ENCODE measurements around the gene CREG2.
"Not testable (repeated sequence)": the region's sequence is repeated elsewhere in the genome, so short reads cannot be mapped to it uniquely, and the experiment has no call there.

Gene CREG2

DNA sequence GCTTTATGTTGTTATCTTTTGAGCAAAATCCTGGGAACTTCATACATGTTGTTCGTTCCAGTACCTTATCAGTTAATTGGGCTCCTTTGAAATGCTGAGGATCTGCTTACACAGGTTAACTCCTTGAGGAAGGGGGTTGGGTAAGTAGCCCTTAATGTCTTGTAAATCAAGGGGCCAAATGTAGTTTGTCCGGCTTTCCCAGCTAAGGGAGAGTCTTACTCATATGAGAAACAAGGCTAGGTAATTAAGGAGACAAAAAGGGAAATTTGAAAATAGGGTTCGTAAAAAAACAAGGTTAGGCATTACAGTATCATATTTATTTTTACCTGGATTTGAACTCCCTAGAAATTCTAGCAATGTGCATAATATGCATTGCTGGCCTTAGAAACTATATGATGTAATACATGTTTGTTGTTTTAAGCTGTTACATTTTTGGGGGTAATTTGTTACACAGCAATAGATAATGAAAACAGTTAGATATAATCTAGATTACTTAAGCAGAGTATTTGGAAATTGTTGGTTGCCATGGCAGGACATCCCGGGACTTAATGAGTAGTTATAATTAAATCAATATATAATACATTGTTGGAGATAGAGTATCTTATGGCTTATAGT, 47.9 kb downstream of the CREG2 start:
- Histone ChIP-seq H3K27ac (ENCODE audit: low read length) (peak overlapping the region; percentile 47), H3K9me3 (ENCODE audit: insufficient read depth, low read depth, low read length) (no peaks in the 10 kb centered on the region), H3K4me3 (ENCODE audit: low read length) (peak overlapping the region; percentile 63), H3K9ac (ENCODE audit: low read depth, low read length) (peak overlapping the region; percentile 63; the same call in 1 of the 2 replicates), H3K27me3 (ENCODE audit: insufficient read depth, low read length) (no peaks in the 10 kb centered on the region; the same call in 1 of the 2 replicates), H3K4me1 (ENCODE audit: insufficient read depth, low read length) (peaks cover 23% of the 10 kb centered on the region), H3K36me3 (ENCODE audit: insufficient read depth, low read depth, low read length) (no peaks in the 10 kb centered on the region)

DNA sequence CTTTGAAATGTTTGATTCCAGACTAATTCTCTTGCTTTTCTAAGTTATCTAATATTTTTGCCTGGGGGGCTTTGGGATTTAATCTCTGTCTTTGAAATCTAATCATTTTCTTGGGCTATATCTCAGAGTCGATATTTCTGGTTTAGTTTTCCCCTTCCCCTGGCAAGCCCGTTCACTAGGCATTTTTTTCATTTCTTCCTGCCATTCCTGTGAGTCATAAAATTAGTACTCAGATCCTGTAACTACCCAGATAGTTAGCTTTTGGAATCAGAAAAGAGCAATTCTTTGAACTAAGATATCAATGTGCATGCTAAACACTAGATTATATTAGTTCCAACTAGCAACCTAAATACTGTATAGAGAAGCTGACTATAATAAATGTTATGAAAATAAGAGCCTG, 49.4 kb downstream of the CREG2 start:
- Histone ChIP-seq H3K36me3 (ENCODE audit: insufficient read depth, low read depth, low read length) (no peaks in the 10 kb centered on the region), H3K27ac (ENCODE audit: low read length) (no peak overlapping the region), H3K9ac (ENCODE audit: low read depth, low read length) (no peak overlapping the region), H3K27me3 (ENCODE audit: insufficient read depth, low read length) (no peaks in the 10 kb centered on the region; the same call in 1 of the 2 replicates), H3K4me1 (ENCODE audit: insufficient read depth, low read length) (peaks cover 23% of the 10 kb centered on the region), H3K4me3 (ENCODE audit: low read length) (no peak overlapping the region), H3K9me3 (ENCODE audit: insufficient read depth, low read depth, low read length) (no peaks in the 10 kb centered on the region)

DNA sequence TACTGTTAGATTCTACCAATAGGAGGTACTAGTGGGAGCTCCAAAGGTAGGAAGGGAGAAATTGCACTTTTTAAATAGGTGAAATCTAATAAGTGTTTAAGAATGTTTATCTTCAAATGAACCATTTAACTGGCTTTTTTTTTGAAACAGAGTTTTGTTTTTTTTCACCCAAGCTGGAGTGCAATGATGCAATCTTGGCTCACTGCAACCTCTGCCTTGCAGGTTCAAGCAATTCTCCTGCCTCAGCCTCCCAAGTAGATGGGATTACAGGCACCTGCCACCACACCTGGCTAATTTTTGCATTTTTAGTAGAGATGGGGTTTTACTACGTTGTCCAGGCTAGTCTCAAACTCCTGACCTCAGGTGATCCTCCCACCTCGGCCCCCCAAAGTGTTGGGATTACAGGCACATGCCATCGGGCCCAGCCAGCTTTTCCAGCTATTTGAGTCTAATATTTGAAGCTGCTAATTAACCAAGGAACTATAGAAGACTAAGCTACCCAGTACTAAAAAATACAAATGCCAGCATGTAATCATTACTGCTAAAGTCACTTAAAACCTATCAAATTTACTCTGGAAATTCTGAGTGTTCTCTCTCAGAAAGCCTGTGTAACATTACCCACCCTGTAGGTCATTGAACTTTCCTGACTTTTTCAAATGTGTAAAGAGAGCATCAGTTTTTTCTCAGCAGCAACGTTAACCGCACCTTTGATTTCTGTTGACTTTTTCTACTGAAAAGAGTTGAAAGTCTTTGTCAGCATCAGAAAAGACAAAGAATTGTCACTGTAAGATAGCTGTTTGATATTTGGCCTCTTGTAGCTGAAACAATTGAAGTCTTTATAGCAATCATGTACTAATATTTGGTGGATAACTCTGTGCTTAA, 54.2 kb downstream of the CREG2 start:
- H3K4me3 ChIP-seq (ENCODE audit: low read length), result no peak overlapping the region
- H3K4me1 ChIP-seq (ENCODE audit: insufficient read depth, low read length), result peaks cover 25% of the 10 kb centered on the region
- H3K27ac ChIP-seq (ENCODE audit: low read length), result no peak overlapping the region
- no peaks in the 10 kb centered on the region for H3K27me3 ChIP-seq (ENCODE audit: insufficient read depth, low read length)
- H3K9me3 ChIP-seq (ENCODE audit: insufficient read depth, low read depth, low read length), result no peaks in the 10 kb centered on the region
- H3K36me3 ChIP-seq (ENCODE audit: insufficient read depth, low read depth, low read length), result no peaks in the 10 kb centered on the region
- no peak overlapping the region for H3K9ac ChIP-seq (ENCODE audit: low read depth, low read length)

DNA sequence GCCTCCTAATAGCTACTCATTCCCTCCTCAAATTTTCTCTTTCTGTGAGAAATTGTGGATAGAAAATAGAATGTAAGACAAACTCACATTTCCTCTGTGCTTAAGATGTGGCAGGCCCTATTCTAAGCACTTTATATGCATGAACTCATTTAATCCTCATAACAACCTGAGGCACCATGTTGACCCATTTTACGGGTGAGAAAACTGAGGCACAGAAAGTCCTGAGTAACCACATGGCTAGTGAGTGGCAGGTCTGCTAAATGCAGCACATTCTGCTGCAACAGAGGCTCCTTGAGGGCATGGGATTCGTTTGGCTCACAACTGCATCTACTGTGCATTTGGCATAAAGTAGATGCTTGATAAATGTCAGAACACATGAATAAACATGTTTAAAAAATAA, 56.1 kb downstream of the CREG2 start:
- Histone ChIP-seq H3K4me1 (ENCODE audit: insufficient read depth, low read length) (peaks cover 29% of the 10 kb centered on the region), H3K9ac (ENCODE audit: low read depth, low read length) (no peak overlapping the region), H3K36me3 (ENCODE audit: insufficient read depth, low read depth, low read length) (no peaks in the 10 kb centered on the region), H3K4me3 (ENCODE audit: low read length) (no peak overlapping the region), H3K27me3 (ENCODE audit: insufficient read depth, low read length) (no peaks in the 10 kb centered on the region), H3K27ac (ENCODE audit: low read length) (no peak overlapping the region), H3K9me3 (ENCODE audit: insufficient read depth, low read depth, low read length) (peaks cover 5% of the 10 kb centered on the region; the same call in 1 of the 2 replicates)

DNA sequence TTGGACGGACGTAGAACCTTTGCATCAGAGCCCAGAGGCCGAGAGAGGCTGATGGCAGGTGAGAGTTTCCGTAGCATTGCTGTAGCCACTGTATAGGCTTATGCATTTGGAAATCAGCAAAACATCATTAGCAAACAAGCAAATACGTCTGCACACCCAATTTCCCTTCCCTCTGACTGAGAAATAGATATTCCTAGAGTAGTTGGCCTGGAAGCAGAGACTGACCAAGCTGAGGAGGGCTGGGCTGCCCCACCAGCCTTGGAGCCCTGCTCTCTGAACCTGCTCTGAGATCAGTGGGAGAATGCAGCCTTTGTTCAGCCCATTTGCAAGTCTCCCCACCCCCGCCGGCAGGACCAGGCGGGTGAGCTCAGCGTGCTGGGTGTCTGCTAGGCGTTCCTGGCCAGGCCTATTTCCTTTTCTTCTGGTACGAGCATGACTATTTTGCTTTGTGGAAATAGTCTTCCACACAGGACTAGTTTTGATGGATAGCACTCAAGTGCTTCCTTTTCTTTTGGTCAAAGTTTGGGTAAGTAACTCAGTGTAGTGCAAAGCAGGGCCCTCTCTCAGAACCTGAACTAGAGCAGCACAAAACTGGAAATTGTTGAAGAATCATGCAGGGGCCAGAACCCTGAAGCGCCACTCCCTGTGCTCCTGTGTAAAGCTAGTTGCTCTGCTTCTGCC, 56.9 kb downstream of the CREG2 start:
- H3K36me3 ChIP-seq (ENCODE audit: insufficient read depth, low read depth, low read length), result no peaks in the 10 kb centered on the region
- H3K4me3 ChIP-seq (ENCODE audit: low read length), result peak overlapping the region; percentile 21; the same call in 1 of the 2 replicates
- peaks cover 13% of the 10 kb centered on the region for H3K9me3 ChIP-seq (ENCODE audit: insufficient read depth, low read depth, low read length)
- peak overlapping the region; percentile 6 for H3K27ac ChIP-seq (ENCODE audit: low read length)
- no peaks in the 10 kb centered on the region for H3K27me3 ChIP-seq (ENCODE audit: insufficient read depth, low read length)
- H3K4me1 ChIP-seq (ENCODE audit: insufficient read depth, low read length), result peaks cover 29% of the 10 kb centered on the region
- peak overlapping the region; percentile 59; the same call in 1 of the 2 replicates for H3K9ac ChIP-seq (ENCODE audit: low read depth, low read length)

DNA sequence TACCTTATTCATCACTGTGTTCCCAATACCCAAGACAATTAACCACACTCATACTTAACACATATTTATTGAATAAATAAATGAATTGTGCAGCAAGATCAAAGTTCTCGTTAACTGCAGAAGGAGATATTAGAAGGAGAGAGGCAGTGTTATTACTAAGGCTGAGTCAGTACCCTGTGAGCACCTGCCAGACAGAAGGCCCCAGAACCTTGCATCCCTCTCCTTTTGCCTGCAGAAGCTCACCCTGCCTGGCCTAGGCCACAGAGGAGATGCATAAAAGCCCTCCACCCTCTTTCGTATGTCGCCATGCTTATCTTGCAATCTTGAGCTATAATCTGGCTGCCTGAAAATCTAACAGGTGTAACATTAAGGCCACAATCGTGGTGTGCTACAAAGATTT, 58.3 kb downstream of the CREG2 start:
- H3K4me3 ChIP-seq (ENCODE audit: low read length), result no peak overlapping the region
- no peak overlapping the region for H3K9ac ChIP-seq (ENCODE audit: low read depth, low read length)
- H3K27me3 ChIP-seq (ENCODE audit: insufficient read depth, low read length), result no peaks in the 10 kb centered on the region
- H3K36me3 ChIP-seq (ENCODE audit: insufficient read depth, low read depth, low read length), result no peaks in the 10 kb centered on the region
- no peak overlapping the region for H3K27ac ChIP-seq (ENCODE audit: low read length)
- H3K9me3 ChIP-seq (ENCODE audit: insufficient read depth, low read depth, low read length), result peaks cover 16% of the 10 kb centered on the region
- peaks cover 29% of the 10 kb centered on the region for H3K4me1 ChIP-seq (ENCODE audit: insufficient read depth, low read length)

DNA sequence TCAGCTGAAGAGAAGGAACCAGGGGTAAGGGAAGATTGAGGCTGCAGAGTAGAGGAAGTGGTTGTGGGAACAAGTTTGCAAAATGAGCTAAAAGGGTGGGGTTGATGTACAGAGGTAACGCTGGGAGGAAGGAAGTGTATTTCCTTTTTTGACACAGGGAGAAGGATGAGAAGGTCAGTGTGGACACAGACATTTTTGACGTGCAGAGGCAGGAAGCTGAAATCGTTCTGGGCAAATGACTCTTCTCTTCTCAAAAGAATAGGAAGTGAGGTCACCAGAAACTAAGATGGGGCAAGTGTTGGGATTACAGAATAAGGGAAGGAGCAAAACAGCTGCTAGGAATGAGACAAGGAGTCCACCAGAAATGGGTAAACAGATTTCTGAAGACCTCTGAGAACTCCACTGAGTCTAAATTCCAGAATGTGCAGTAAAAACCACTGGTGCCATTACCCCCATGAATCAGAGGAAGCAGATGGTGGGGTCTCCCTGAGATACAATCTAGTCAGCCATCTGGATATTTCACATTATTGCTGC, 58.8 kb downstream of the CREG2 start:
- Histone ChIP-seq H3K9ac (ENCODE audit: low read depth, low read length) (peak overlapping the region; percentile 16; the same call in 1 of the 2 replicates), H3K4me3 (ENCODE audit: low read length) (0 out of 2 replicates have a peak overlapping the region, but pooled peaks have one; percentile 40), H3K36me3 (ENCODE audit: insufficient read depth, low read depth, low read length) (no peaks in the 10 kb centered on the region), H3K9me3 (ENCODE audit: insufficient read depth, low read depth, low read length) (peaks cover 16% of the 10 kb centered on the region), H3K4me1 (ENCODE audit: insufficient read depth, low read length) (peaks cover 29% of the 10 kb centered on the region), H3K27me3 (ENCODE audit: insufficient read depth, low read length) (no peaks in the 10 kb centered on the region), H3K27ac (ENCODE audit: low read length) (no peak overlapping the region)

DNA sequence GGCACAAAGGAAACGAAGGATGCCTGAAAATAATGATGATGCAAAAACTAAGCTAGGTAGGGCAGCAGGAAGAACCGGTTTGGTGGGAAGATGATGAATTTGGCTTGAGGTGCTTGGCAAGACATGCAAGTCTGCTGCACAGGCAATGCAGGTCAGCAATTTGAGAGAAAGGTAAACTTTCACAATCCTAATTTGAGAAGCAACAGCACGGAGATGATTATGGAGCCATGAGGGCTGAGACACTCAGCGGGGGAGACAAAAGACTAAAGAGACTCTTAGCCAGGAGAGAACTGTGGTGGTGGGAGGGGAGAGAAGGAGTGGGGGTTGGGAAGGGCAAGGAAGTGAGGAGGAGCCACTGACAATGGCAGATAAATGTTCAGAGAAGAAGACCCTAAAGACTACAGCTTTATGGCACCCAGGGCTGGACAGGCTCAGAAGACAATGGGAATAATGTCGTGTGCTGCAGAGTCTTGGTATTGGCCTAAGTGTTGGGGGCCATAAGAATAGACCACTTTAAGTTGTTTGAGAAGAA, 59.4 kb downstream of the CREG2 start:
- Histone ChIP-seq H3K27me3 (ENCODE audit: insufficient read depth, low read length) (no peaks in the 10 kb centered on the region), H3K9ac (ENCODE audit: low read depth, low read length) (peak overlapping the region; percentile 16; the same call in 1 of the 2 replicates), H3K36me3 (ENCODE audit: insufficient read depth, low read depth, low read length) (no peaks in the 10 kb centered on the region), H3K4me3 (ENCODE audit: low read length) (peak overlapping the region; percentile 40; the same call in 1 of the 2 replicates), H3K27ac (ENCODE audit: low read length) (peak overlapping the region; percentile 72), H3K4me1 (ENCODE audit: insufficient read depth, low read length) (peaks cover 29% of the 10 kb centered on the region), H3K9me3 (ENCODE audit: insufficient read depth, low read depth, low read length) (peaks cover 16% of the 10 kb centered on the region)

DNA sequence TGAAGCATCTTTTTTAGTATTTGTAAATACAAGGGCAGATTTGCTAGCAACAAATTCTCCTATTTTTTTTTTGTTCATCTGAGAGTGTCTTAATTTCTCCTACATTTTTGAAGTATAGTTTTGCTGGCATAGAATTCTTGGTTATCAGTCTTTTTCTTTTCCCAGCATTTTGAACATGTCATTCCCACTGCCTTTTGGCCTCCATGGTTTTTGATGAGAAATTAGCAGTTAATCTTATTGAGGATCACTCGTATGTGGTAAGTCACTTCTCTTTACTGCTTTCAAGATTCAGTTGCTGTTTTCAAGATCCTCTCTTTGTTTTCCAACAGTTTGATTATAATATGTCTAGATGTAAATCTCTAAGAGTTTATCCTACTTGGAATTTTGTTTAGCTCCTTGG, 61.9 kb downstream of the CREG2 start:
- no peak overlapping the region for H3K27ac ChIP-seq (ENCODE audit: low read length)
- H3K27me3 ChIP-seq (ENCODE audit: insufficient read depth, low read length), result no peaks in the 10 kb centered on the region
- H3K4me3 ChIP-seq (ENCODE audit: low read length), result no peak overlapping the region
- no peaks in the 10 kb centered on the region for H3K36me3 ChIP-seq (ENCODE audit: insufficient read depth, low read depth, low read length)
- no peak overlapping the region for H3K9ac ChIP-seq (ENCODE audit: low read depth, low read length)
- peaks cover 23% of the 10 kb centered on the region for H3K4me1 ChIP-seq (ENCODE audit: insufficient read depth, low read length)
- H3K9me3 ChIP-seq (ENCODE audit: insufficient read depth, low read depth, low read length), result peaks cover 16% of the 10 kb centered on the region

DNA sequence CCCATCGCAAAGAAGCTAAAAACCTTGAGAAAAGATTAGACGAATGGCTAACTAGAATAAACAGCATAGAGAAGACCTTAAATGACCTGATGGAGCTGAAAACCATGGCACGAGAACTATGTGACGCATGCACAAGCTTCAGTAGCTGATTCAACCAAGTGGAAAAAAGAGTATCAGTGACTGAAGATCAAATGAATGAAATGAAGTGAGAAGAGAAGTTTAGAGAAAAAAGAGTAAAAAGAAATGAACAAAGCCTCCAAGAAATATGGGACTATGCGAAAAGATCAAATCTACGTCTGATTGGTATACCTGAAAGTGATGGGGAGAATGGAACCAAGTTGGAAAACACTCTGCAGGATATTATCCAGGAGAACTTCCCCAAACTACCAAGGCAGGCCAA, 70.7 kb downstream of the CREG2 start:
- not testable (repeated sequence) for H3K27ac ChIP-seq (ENCODE audit: low read length); H3K9ac ChIP-seq (ENCODE audit: low read depth, low read length); H3K4me3 ChIP-seq (ENCODE audit: low read length); H3K9me3 ChIP-seq (ENCODE audit: insufficient read depth, low read depth, low read length); H3K4me1 ChIP-seq (ENCODE audit: insufficient read depth, low read length); H3K27me3 ChIP-seq (ENCODE audit: insufficient read depth, low read length); H3K36me3 ChIP-seq (ENCODE audit: insufficient read depth, low read depth, low read length)

DNA sequence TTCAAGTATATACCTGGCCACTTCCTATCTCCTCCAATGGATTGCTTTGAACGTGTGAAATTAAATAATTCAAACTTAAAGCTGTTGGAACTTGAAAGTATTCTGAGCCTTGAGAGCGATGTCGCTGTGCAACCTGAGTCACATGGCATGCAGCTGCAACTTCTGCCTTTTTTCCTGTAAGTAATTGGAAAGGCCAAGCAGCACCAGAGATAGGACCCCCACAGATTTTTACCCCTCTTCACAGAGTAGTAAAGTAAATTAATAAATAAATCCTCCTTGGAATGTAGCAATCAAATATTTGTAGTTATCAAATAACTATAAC, 75.6 kb downstream of the CREG2 start:
- Histone ChIP-seq H3K4me3 (ENCODE audit: low read length) (no peak overlapping the region), H3K9me3 (ENCODE audit: insufficient read depth, low read depth, low read length) (no peaks in the 10 kb centered on the region; the same call in 1 of the 2 replicates), H3K9ac (ENCODE audit: low read depth, low read length) (no peak overlapping the region), H3K27ac (ENCODE audit: low read length) (no peak overlapping the region), H3K27me3 (ENCODE audit: insufficient read depth, low read length) (peaks cover 12% of the 10 kb centered on the region), H3K4me1 (ENCODE audit: insufficient read depth, low read length) (peaks cover 3% of the 10 kb centered on the region; the same call in 1 of the 2 replicates), H3K36me3 (ENCODE audit: insufficient read depth, low read depth, low read length) (no peaks in the 10 kb centered on the region)
